Activated effector memory CD4-positive, alpha-beta T cell treated with Interleukin-2 at 50 U/mL for 16 hours (primary cell): ENCODE results near the gene F2RL2.

Experiments used
- DNase-seq: peaks from one replicate; pipeline ENCODE4 v3.0.0-alpha.2; 2020

The F2RL2 gene

DNA sequence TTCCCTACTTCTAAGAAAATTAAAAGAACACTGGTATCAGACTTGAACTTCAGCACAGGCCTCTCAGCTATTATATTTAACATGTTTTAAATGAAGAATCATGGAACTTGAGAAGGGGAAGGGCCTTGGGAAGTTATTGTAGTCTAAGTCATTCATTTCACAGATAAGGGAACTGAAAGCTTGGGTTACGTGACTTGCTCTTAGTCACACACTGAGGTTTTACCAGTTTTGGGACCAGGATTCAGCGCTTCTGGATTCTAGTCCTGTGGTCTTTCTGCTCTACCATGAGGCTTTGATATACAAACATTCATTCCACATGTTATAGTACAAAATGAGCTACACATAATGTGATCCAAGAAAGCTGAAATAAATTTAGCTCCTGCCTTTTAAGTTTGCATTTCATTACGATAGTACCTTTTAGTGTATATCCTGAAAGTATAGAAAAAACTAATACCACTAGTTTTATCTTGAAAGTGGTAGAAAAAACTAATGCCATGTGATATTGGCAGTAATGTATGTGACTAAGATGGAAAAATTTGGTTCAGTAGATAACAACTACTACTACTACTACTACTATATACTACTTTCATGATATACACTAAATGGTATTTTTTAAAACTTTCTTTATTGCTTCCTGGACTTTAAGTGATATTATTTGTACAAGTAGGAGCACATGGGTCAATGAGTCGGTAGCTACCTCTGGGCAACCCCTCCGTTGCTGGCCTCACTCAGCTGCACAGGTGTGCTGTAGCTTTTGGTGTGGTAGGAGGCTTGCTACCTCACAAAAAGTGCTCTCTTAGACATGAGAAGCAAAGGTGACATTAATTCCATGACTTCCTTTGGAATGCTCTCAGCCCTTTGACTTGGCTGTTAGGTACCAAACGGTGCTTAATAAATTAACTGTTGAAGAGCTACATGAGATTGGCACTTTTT lies 40.7 kb downstream of the F2RL2 start:
- DNase-seq, result no peak

GRCh38 chr5:76580981-76581380 lies 42.2 kb downstream of the F2RL2 start:
- DNase-seq, result no peak

DNA sequence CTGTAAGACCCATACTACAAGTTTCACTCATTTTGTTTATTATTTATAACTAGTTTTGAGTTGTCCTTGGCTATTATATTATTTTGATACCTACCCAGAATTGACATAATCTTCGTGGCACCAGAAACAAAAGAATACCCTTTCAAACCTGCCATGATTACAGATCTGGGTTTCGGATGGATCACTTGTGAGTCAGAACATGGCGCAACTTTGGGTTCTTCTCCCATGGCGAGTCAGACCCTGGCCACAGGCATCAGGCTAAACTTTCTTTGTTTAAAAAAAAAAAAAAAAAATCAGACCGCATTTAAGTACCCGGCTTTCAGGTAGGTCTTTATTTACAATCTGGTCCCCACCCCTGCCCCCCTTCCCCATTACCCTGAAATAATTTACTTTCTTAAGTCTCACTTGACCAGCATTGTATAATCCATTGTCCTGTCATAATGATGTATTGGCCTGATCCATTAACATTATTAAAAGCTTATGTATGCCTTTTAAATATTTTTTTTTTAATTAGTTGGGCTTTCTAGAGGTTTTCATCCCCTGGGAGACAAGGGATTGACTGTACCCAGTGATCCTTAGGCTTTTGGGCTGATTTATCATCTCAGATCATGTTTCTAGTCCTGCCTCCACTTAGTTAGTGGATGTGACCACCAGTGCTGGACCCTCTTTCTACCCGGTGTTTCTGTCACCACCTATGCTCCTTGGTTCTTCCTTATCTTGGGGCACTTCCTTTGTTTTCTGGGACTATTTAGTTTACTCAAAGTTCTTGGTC lies 43.9 kb downstream of the F2RL2 start:
- DNase-seq, result no peak

- no peak for DNase-seq
Measured at GRCh38 chr5:76576996-76577395, 46.2 kb downstream of the F2RL2 start.

DNA sequence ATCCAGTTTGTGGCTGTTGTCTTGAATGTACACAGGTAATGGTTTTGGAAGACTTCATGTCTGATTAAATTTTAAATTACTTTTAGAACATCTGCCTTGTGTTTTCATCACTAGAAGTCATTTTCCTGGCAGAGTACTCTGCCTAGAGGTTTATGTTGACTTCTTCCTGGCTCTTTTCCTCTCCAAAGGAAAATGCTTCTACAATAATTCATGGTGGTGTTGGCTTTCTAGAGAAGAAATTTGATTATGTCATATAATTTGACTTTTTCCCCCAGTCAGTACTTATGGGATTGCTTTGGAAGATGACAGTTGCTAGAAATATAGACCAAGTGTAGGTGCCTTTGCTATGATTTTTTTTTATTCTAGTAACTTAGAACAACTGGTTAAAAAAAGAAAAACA lies 46.8 kb downstream of the F2RL2 start:
- no peak for DNase-seq

DNA sequence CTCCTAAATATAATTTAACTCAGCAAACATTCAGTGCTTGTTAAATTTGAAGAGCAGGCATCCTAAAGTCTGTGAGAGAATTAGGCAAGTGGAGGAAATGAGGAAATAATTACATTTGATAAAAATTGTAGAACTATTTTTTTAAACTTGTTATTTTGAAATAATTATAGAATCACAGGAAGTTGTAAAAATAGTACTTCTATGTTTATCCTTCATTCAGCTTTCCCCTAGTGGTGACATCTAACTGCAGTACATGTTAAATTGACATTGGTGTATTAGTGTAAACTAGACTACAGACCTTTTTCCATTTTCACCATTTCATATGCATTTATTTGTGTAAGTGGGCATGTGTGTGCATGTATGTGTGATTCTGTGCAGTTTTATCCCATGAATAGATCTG lies 51.6 kb downstream of the F2RL2 start:
- DNase-seq, result no peak

DNA sequence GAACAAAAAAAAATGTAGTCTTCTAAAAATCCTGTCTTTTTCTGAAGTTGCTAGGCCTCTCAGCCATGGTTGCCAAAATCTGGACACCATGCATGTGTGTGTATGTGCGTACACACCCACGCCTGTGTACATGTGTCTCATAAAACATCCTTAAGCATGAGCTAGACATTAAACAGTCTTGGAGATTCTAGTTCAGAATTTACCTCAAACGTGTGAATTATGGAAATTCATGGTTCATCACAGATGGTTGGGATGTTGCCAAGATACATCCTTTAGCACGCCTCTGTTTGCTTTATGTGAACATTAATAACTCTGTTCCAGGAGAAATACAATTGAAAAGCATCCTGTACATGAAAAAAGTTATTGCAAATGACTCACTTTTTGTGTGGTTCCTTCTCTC lies 53.0 kb downstream of the F2RL2 start:
- DNase-seq, result no peak
